ENCODE data around the gene KRT85.

DNA sequence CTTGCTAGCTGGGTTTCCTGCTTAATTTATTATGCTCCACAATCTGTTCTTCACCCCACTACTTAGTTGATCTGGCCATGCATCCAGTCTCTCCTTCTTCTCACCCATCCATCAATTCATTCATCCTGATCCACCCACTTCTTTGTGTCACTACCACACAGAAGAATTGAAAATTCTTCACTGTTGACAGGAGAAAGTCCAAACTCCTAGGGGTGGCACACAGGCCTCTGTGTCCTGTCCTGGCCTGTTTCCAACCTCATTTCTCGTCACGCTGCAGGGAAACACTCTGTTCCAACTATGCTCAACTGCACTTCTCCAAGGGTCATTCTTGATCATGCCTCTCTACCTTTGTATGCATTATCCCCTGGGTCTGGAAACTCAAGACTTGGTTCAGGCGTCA, 35.4 kb downstream of the KRT85 start:
- TF ChIP-seq, protein P1, sequence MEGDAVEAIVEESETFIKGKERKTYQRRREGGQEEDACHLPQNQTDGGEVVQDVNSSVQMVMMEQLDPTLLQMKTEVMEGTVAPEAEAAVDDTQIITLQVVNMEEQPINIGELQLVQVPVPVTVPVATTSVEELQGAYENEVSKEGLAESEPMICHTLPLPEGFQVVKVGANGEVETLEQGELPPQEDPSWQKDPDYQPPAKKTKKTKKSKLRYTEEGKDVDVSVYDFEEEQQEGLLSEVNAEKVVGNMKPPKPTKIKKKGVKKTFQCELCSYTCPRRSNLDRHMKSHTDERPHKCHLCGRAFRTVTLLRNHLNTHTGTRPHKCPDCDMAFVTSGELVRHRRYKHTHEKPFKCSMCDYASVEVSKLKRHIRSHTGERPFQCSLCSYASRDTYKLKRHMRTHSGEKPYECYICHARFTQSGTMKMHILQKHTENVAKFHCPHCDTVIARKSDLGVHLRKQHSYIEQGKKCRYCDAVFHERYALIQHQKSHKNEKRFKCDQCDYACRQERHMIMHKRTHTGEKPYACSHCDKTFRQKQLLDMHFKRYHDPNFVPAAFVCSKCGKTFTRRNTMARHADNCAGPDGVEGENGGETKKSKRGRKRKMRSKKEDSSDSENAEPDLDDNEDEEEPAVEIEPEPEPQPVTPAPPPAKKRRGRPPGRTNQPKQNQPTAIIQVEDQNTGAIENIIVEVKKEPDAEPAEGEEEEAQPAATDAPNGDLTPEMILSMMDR (IDR thresholded peaks at IDR 0.05; ENCODE audit: borderline replicate concordance, extremely low read depth, low read length, poor library complexity, severe bottlenecking): no peak
- TF ChIP-seq EZH2 (IDR thresholded peaks at IDR 0.05; ENCODE audit: borderline replicate concordance, low read depth, low read length, severe bottlenecking): no peak
